K562 (cell line): ENCODE data around the gene ABLIM2. TPM values are rescaled to one million over a fixed set of nuclear protein-coding genes. Genes with fewer than 3 reads are reported as not detected.

Experiments
- ARID1B ChIP-seq: fragments of 450-650 bp; IDR thresholded peaks from 2 replicates; pipeline ENCODE4 v1.6.1; 2016; ENCODE audit warnings: antibody characterized with exemption, mild to moderate bottlenecking, inconsistent platforms
- CGGBP1 ChIP-seq: fragments of 250-450 bp; sonication (Bioruptor Pico); IDR thresholded peaks from 2 replicates; pipeline ENCODE4 v1.9.0; 2021; ENCODE audit warnings: mild to moderate bottlenecking
- CHD7 ChIP-seq: fragments of 200-600 bp; sonication (generic); IDR thresholded peaks from one replicate; pipeline ENCODE4 v1.6.1; 2012; ENCODE audit warnings: mild to moderate bottlenecking, low read depth, low read length, inconsistent platforms
- CTCFL ChIP-seq: IDR thresholded peaks from 2 replicates; pipeline ENCODE4 v1.6.1; 2011; ENCODE audit warnings: borderline replicate concordance, low read depth, mild to moderate bottlenecking, moderate library complexity, low read length; ENCODE audit not compliant: insufficient read depth, poor library complexity, severe bottlenecking
- HNRNPH1 ChIP-seq: fragments of 200-400 bp; formaldehyde crosslinking; optimal IDR thresholded peaks from 2 replicates; pipeline ENCODE3; 2017; ENCODE audit warnings: low read depth, mild to moderate bottlenecking, low read length, moderate library complexity
- NR2C1 ChIP-seq, 2 experiments: fragments of 450-650 bp; IDR thresholded peaks; 2 replicates each; pipeline ENCODE4 v1.6.1; 2017; ENCODE audit warnings: mild to moderate bottlenecking in 2 of 2, antibody characterized with exemption in 1 of 2, inconsistent platforms in 1 of 2, missing compliant biosample characterization in 1 of 2, missing genetic modification characterization in 1 of 2
- SRSF7 ChIP-seq: fragments of 200-400 bp; formaldehyde crosslinking; optimal IDR thresholded peaks from 2 replicates; pipeline ENCODE3; 2017; ENCODE audit warnings: mild to moderate bottlenecking, low read depth, low read length
- ZNF174 ChIP-seq: fragments of 250-450 bp; sonication (Bioruptor Pico); IDR thresholded peaks from 2 replicates; pipeline ENCODE4 v1.4.0; 2020; ENCODE audit warnings: mild to moderate bottlenecking
- polyA plus RNA-seq, 8 experiments: library from polyadenylated mRNA; depleted of rRNA in 4 of 8; stranded (reverse) in 5 of 8; unstranded in 3 of 8; fragments of >200 nt; fragmentation: Nextera tagmentation in 2 of 8; fragmentation: Illumina TruSeq in 1 of 8; extraction: Ambion mirVana in 2 of 8; extraction: Trizol in 1 of 8; gene quantifications; 2 replicates each; pipeline versions ENCODE4 v1.2.1 to v1.2.3, GENCODE V29; 2011 to 2014; ENCODE audit warnings: inconsistent platforms in 1 of 8, missing spikeins in 1 of 8
- total RNA-seq, 7 experiments: library from RNA; depleted of rRNA in 6 of 7; stranded (reverse); fragments of >200 nt in 6 of 7; fragmentation: Illumina TruSeq in 2 of 7; extraction: Trizol in 2 of 7; gene quantifications; 2 replicates each; pipeline versions ENCODE4 v1.2.1 to v1.2.3, GENCODE V29; 2011 to 2021; ENCODE audit warnings: low replicate concordance in 1 of 7
- TF ChIP-seq, protein P1 (sequence below): fragments of 450-650 bp; IDR thresholded peaks from 2 replicates; pipeline ENCODE4 v1.6.1; 2018; ENCODE audit warnings: mild to moderate bottlenecking, low read depth; ENCODE audit not compliant: partially characterized antibody
- TF ChIP-seq, protein P2 (sequence below): fragments of 250-450 bp; sonication (Bioruptor Pico); IDR thresholded peaks from 2 replicates; pipeline ENCODE4 v1.5.0; 2021

Gene ABLIM2
- total and polyA plus RNA-seq, 9 of the 15 experiments (the other 6 are each of a cell fraction or from before 2014, with no cell fraction given), result not detected

DNA sequence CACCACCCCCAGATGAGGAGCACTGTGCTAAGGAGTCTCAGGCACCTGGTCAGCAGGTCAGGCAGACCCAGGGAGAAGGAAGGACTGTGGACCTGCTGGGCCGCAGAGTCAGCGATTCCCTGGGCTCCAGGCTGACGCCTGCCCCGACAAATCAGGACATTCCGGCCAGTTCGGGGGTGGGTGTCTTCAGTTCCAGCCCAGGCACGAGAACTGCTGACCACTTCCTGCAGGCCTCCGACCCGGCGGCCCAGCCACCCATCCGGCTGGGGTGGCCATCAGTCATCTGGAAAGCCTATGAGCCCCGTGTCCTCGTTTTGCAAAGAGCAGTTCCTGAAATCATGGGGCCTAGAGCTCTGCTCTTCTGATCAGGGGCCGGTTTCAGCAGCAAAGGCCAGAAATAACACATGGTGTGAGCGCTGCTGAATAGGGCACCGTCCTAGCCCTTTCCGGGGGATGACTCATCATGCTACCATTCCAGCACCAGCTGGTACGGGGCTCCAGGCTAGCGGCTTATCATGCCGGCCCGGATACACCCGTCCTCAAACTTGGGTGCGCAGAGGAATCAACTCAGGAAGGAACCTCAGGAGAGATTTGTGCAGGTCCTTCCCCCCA, 32.6 kb upstream of the ABLIM2 start (continued):
- TF ChIP-seq, protein P1, sequence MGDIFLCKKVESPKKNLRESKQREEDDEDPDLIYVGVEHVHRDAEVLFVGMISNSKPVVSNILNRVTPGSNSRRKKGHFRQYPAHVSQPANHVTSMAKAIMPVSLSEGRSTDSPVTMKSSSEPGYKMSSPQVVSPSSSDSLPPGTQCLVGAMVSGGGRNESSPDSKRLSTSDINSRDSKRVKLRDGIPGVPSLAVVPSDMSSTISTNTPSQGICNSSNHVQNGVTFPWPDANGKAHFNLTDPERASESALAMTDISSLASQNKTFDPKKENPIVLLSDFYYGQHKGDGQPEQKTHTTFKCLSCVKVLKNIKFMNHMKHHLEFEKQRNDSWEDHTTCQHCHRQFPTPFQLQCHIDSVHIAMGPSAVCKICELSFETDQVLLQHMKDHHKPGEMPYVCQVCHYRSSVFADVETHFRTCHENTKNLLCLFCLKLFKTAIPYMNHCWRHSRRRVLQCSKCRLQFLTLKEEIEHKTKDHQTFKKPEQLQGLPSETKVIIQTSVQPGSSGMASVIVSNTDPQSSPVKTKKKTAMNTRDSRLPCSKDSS, result no peak
- TF ChIP-seq ARID1B (peak; percentile 76), HNRNPH1 (no peak), CTCFL (no peak), CGGBP1 (CRISPR knock-in tag) (no peak), CHD7 (no peak), NR2C1 (IDR thresholded peaks at IDR 0.05) (no peak), NR2C1 (tag; IDR thresholded peaks at IDR 0.05) (no peak), ZNF174 (CRISPR knock-in tag) (no peak), SRSF7 (no peak)
- TF ChIP-seq, protein P2, sequence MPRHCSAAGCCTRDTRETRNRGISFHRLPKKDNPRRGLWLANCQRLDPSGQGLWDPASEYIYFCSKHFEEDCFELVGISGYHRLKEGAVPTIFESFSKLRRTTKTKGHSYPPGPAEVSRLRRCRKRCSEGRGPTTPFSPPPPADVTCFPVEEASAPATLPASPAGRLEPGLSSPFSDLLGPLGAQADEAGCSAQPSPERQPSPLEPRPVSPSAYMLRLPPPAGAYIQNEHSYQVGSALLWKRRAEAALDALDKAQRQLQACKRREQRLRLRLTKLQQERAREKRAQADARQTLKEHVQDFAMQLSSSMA (CRISPR knock-in tag), result no peak
